SK-N-SH treated with all-trans-retinoic acid at 6 μM for 48 hours (cell line): Measurements from ENCODE around the gene CDH1.

Experiments
- ATAC-seq: fragments of 200-7000 bp; cut with Tn5 transposase; 3 replicates; pipeline ENCODE4 v1.9.1; 2020; ENCODE audit warnings: mild to moderate bottlenecking, moderate library complexity
- ARNTL ChIP-seq: fragments of 450-650 bp; formaldehyde crosslinking; IDR thresholded peaks from 2 replicates; pipeline ENCODE4 v1.5.0; 2020; ENCODE audit warnings: low read depth, mild to moderate bottlenecking, moderate library complexity, borderline replicate concordance
- BACH2 ChIP-seq: fragments of 250-450 bp; sonication (Bioruptor Pico); IDR thresholded peaks from 2 replicates; pipeline ENCODE4 v1.9.0; 2021; ENCODE audit warnings: mild to moderate bottlenecking, borderline replicate concordance
- CREB5 ChIP-seq: fragments of 250-450 bp; sonication (Bioruptor Pico); IDR thresholded peaks from 2 replicates; pipeline ENCODE4 v1.5.1; 2020; ENCODE audit warnings: low read depth, mild to moderate bottlenecking, moderate library complexity
- CSDC2 ChIP-seq: fragments of 250-450 bp; sonication (Bioruptor Pico); IDR thresholded peaks from 2 replicates; pipeline ENCODE4 v1.5.0; 2020; ENCODE audit warnings: mild to moderate bottlenecking, moderate library complexity
- CSRNP3 ChIP-seq: fragments of 250-450 bp; sonication (Bioruptor Pico); IDR thresholded peaks from 2 replicates; pipeline ENCODE4 v1.5.1; 2021; ENCODE audit warnings: mild to moderate bottlenecking, moderate library complexity
- ESRRG ChIP-seq: fragments of 250-450 bp; sonication (Bioruptor Pico); IDR thresholded peaks from 2 replicates; pipeline ENCODE4 v1.6.1; 2021; ENCODE audit warnings: mild to moderate bottlenecking
- GLIS3 ChIP-seq: fragments of 250-450 bp; sonication (Bioruptor Pico); IDR thresholded peaks from 2 replicates; pipeline ENCODE4 v1.5.0; 2020; ENCODE audit warnings: mild to moderate bottlenecking, moderate library complexity
- ISL1 ChIP-seq: fragments of 250-450 bp; sonication (Bioruptor Pico); IDR thresholded peaks from 2 replicates; pipeline ENCODE4 v2.1.2; 2022; ENCODE audit warnings: mild to moderate bottlenecking, moderate library complexity
- OSR1 ChIP-seq: fragments of 250-450 bp; sonication (Bioruptor Pico); IDR thresholded peaks from 2 replicates; pipeline ENCODE4 v1.8.0; 2022; ENCODE audit warnings: moderate library complexity, mild to moderate bottlenecking, inconsistent platforms
- PATZ1 ChIP-seq: fragments of 250-450 bp; sonication (Bioruptor Pico); IDR thresholded peaks from 2 replicates; pipeline ENCODE4 v1.8.0; 2020; ENCODE audit warnings: mild to moderate bottlenecking, moderate library complexity, borderline replicate concordance
- PPARA ChIP-seq: fragments of 250-450 bp; sonication (Bioruptor Pico); IDR thresholded peaks from 2 replicates; pipeline ENCODE4 v1.5.0; 2020; ENCODE audit warnings: mild to moderate bottlenecking, borderline replicate concordance
- RARB ChIP-seq: fragments of 250-450 bp; sonication (Bioruptor Pico); IDR thresholded peaks from 2 replicates; pipeline ENCODE4 v1.8.0; 2021; ENCODE audit warnings: mild to moderate bottlenecking, moderate library complexity
- SNAI2 ChIP-seq: fragments of 250-450 bp; sonication (Bioruptor Pico); IDR thresholded peaks from 2 replicates; pipeline ENCODE4 v1.5.0; 2020; ENCODE audit warnings: mild to moderate bottlenecking, moderate library complexity
- TCF4 ChIP-seq: fragments of 250-450 bp; sonication (Bioruptor Pico); IDR thresholded peaks from 2 replicates; pipeline ENCODE4 v1.8.0; 2021; ENCODE audit warnings: mild to moderate bottlenecking, moderate library complexity, borderline replicate concordance
- TOX ChIP-seq: fragments of 250-450 bp; sonication (Bioruptor Pico); IDR thresholded peaks from 2 replicates; pipeline ENCODE4 v1.8.0; 2021; ENCODE audit warnings: mild to moderate bottlenecking, moderate library complexity, borderline replicate concordance
- TSHZ2 ChIP-seq: fragments of 250-450 bp; sonication (Bioruptor Pico); IDR thresholded peaks from 2 replicates; pipeline ENCODE4 v1.5.0; 2020; ENCODE audit warnings: mild to moderate bottlenecking, moderate library complexity
- ZC3H10 ChIP-seq: fragments of 250-450 bp; sonication (Bioruptor Pico); IDR thresholded peaks from 2 replicates; pipeline ENCODE4 v1.5.1; 2021; ENCODE audit warnings: mild to moderate bottlenecking, moderate library complexity
- ZFP3 ChIP-seq: fragments of 250-450 bp; sonication (Bioruptor Pico); IDR thresholded peaks from 2 replicates; pipeline ENCODE4 v1.5.0; 2020; ENCODE audit warnings: mild to moderate bottlenecking, moderate library complexity
- ZFP30 ChIP-seq: fragments of 450-650 bp; formaldehyde crosslinking; IDR thresholded peaks from 2 replicates; pipeline ENCODE4 v1.5.0; 2022; ENCODE audit warnings: mild to moderate bottlenecking, moderate library complexity
- ZNF565 ChIP-seq: fragments of 450-650 bp; formaldehyde crosslinking; conservative IDR thresholded peaks from 2 replicates; pipeline ENCODE4 v1.5.0; 2020; ENCODE audit warnings: low read depth, mild to moderate bottlenecking, moderate library complexity
- ZNF70 ChIP-seq: fragments of 450-650 bp; formaldehyde crosslinking; IDR thresholded peaks from 2 replicates; pipeline ENCODE4 v1.5.0; 2020; ENCODE audit warnings: mild to moderate bottlenecking, moderate library complexity
- ZNF8 ChIP-seq: fragments of 450-650 bp; formaldehyde crosslinking; IDR thresholded peaks from 2 replicates; pipeline ENCODE4 v1.5.0; 2020; ENCODE audit warnings: mild to moderate bottlenecking, moderate library complexity

The CDH1 gene

GRCh38 chr16:68743664-68744063 is 6.6 kb downstream of the CDH1 start (continued):
- no peak for TF ChIP-seq CSRNP3

- ATAC-seq = no peak
- TF ChIP-seq ZNF70 = no peak
- TF ChIP-seq TOX (CRISPR knock-in tag) = no peak
- TF ChIP-seq PPARA (CRISPR knock-in tag) = no peak
- TF ChIP-seq TSHZ2 (CRISPR knock-in tag) = no peak
- no peak for TF ChIP-seq CSRNP3
- no peak for TF ChIP-seq ZFP3 (CRISPR knock-in tag)
- TF ChIP-seq ISL1 = no peak
- TF ChIP-seq GLIS3 = no peak
- no peak for TF ChIP-seq ARNTL (CRISPR knock-in tag)
- no peak for TF ChIP-seq OSR1 (CRISPR knock-in tag)
- TF ChIP-seq RARB = no peak
- TF ChIP-seq ZC3H10 = no peak
- no peak for TF ChIP-seq SNAI2 (CRISPR knock-in tag)
- TF ChIP-seq ZNF565 (CRISPR knock-in tag) = no peak
- TF ChIP-seq CREB5 (CRISPR knock-in tag) = no peak
- no peak for TF ChIP-seq TCF4
- TF ChIP-seq ZNF8 (CRISPR knock-in tag) = no peak
- TF ChIP-seq CSDC2 = no peak
These were observed 7.7 kb downstream of the CDH1 start for GRCh38 chr16:68744744-68745280.

- no peak for TF ChIP-seq ZFP30 (CRISPR knock-in tag)
- no peak for TF ChIP-seq ZNF565 (CRISPR knock-in tag)
- TF ChIP-seq TCF4 = no peak
- TF ChIP-seq ARNTL (CRISPR knock-in tag) = no peak
- no peak for TF ChIP-seq TSHZ2 (CRISPR knock-in tag)
- no peak for TF ChIP-seq ZFP3 (CRISPR knock-in tag)
- TF ChIP-seq TOX (CRISPR knock-in tag) = no peak
- TF ChIP-seq CSRNP3 = no peak
- TF ChIP-seq ZNF70 = no peak
- no peak for TF ChIP-seq ZC3H10
- TF ChIP-seq CREB5 (CRISPR knock-in tag) = no peak
- TF ChIP-seq BACH2 (CRISPR knock-in tag) = no peak
- no peak for TF ChIP-seq RARB
- TF ChIP-seq PATZ1 (CRISPR knock-in tag) = no peak
- TF ChIP-seq OSR1 (CRISPR knock-in tag) = no peak
- no peak for TF ChIP-seq SNAI2 (CRISPR knock-in tag)
- TF ChIP-seq CSDC2 = no peak
- no peak for TF ChIP-seq ESRRG (CRISPR knock-in tag)
- no peak for ATAC-seq
These were observed 9.9 kb downstream of the CDH1 start for GRCh38 chr16:68746951-68747350.
